PC-9 (cell line): ENCODE data around the gene PFKFB3. TPM values are rescaled to one million over a fixed set of nuclear protein-coding genes. Genes with fewer than 3 reads are reported as not detected.

ENCODE experiments used
- BruUV-seq: library from RNA; stranded (reverse); fragments of 400-500 nt; replicated peaks from 2 replicates; lab custom pipeline; 2021; lab: Mats Ljungman, UMichigan
- CTCF ChIA-PET: fragments of 300-600 bp; sonication (Branson Sonifier 250); formaldehyde crosslinking; loops from one replicate; lab custom pipeline; 2022; ENCODE audit warnings: antibody characterized with exemption; lab: Charles Lee
- POLR2A ChIA-PET: fragments of 300-600 bp; sonication (Branson Sonifier 250); formaldehyde crosslinking; loops from one replicate; lab custom pipeline; 2022; ENCODE audit warnings: antibody characterized with exemption; ENCODE audit not compliant: unreplicated experiment; lab: Charles Lee
- DNase-seq, 2 experiments: peaks; one replicate each; pipeline versions ENCODE4 v3.0.0 to v3.0.0-alpha.2; 2015 to 2022; ENCODE audit warnings: mixed read lengths in 1 of 2
- H2AFZ ChIP-seq: fragments of 200-600 bp; sonication (generic); 2 replicates; pipeline ENCODE4 v1.8.1; 2017; ENCODE audit warnings: antibody characterized with exemption
- H3F3A ChIP-seq: fragments of 200-600 bp; sonication (generic); 2 replicates; pipeline ENCODE4 v1.8.1; 2017; ENCODE audit warnings: antibody characterized with exemption, mild to moderate bottlenecking, low read depth; ENCODE audit not compliant: insufficient read depth
- H3K27ac ChIP-seq: fragments of 200-600 bp; sonication (generic); 2 replicates; pipeline ENCODE4 v1.6.1; 2016; ENCODE audit warnings: mixed run types
- H3K27me3 ChIP-seq: fragments of 200-600 bp; sonication (generic); 2 replicates; pipeline ENCODE4 v1.6.1; 2016; ENCODE audit warnings: low read depth, mixed run types; ENCODE audit not compliant: insufficient read depth
- H3K36me3 ChIP-seq: fragments of 200-600 bp; sonication (generic); 2 replicates; pipeline ENCODE4 v1.6.1; 2016; ENCODE audit warnings: low read depth, mixed run types
- H3K4me1 ChIP-seq: fragments of 200-600 bp; sonication (generic); replicated peaks from 2 replicates; pipeline ENCODE4 v1.6.1; 2016; ENCODE audit warnings: mixed run types; ENCODE audit not compliant: insufficient read depth
- H3K4me2 ChIP-seq: fragments of 200-600 bp; sonication (generic); 2 replicates; pipeline ENCODE4 v1.6.1; 2017; ENCODE audit warnings: mixed run types
- H3K4me3 ChIP-seq: fragments of 200-600 bp; sonication (generic); 2 replicates; pipeline ENCODE4 v1.6.1; 2016; ENCODE audit warnings: mixed run types
- H3K79me2 ChIP-seq: fragments of 200-600 bp; sonication (generic); 2 replicates; pipeline ENCODE4 v1.6.1; 2017; ENCODE audit warnings: low read depth, mixed run types
- H3K9me2 ChIP-seq: fragments of 200-600 bp; sonication (generic); 2 replicates; pipeline ENCODE4 v1.8.1; 2017; ENCODE audit warnings: mild to moderate bottlenecking; ENCODE audit not compliant: insufficient read depth
- H3K9me3 ChIP-seq: fragments of 200-600 bp; sonication (generic); 2 replicates; pipeline ENCODE4 v1.8.1; 2016; ENCODE audit warnings: low read depth; ENCODE audit not compliant: insufficient read depth
- H4K20me1 ChIP-seq: fragments of 200-600 bp; sonication (generic); 2 replicates; pipeline ENCODE4 v1.8.1; 2017; ENCODE audit not compliant: insufficient read depth
- CTCF ChIP-seq: fragments of 200-600 bp; sonication (generic); conservative IDR thresholded peaks from 2 replicates; pipeline ENCODE4 v1.6.1; 2017; ENCODE audit warnings: mixed run types, antibody characterized with exemption, mild to moderate bottlenecking, moderate library complexity
- EZH2 ChIP-seq: fragments of 200-600 bp; sonication (generic); IDR thresholded peaks from 2 replicates; pipeline ENCODE4 v1.8.0; 2017; ENCODE audit warnings: antibody characterized with exemption, low read depth
- intact Hi-C: fragments of 100-400 bp; cut with micrococcal nuclease; formaldehyde crosslinking; loops from one replicate; pipeline ENCODE4 v1.10.0; 2022; ENCODE audit not compliant: unreplicated experiment
- total RNA-seq: library from RNA; stranded (reverse); gene quantifications from 2 replicates; pipeline ENCODE4 v1.2.3, GENCODE V29; 2021

The PFKFB3 gene
- total RNA-seq, 1 experiment from 2014 or later = 37.8 TPM

GRCh38 chr10:6221192-6221940 is 18.6 kb downstream of the PFKFB3 start:
- Histone ChIP-seq H3K4me3 (no peak overlapping the region), H3K9me3 (no peaks in the 10 kb centered on the region), H3K4me1 (no peaks in the 10 kb centered on the region), H3K36me3 (no peaks in the 10 kb centered on the region), H3K79me2 (no peaks in the 10 kb centered on the region), H3K27me3 (no peaks in the 10 kb centered on the region), H3K27ac (no peak overlapping the region), H3F3A (no peaks in the 10 kb centered on the region), H2AFZ (no peak overlapping the region), H3K4me2 (no peak overlapping the region), H4K20me1 (no peaks in the 10 kb centered on the region), H3K9me2 (no peaks in the 10 kb centered on the region)
- DNase-seq = no peak
- intact Hi-C loops = no loop called here
- TF ChIP-seq CTCF (no peak), EZH2 (no peak)
- ChIA-PET CTCF (no interaction called here), POLR2A (no interaction called here)
- BruUV-seq = no TSS peak

- ChIA-PET CTCF (no interaction called here), POLR2A (no interaction called here)
- H3K9me2 ChIP-seq = no peaks in the 10 kb centered on the region
- no TSS peak for BruUV-seq
- no peak for TF ChIP-seq EZH2
- TF ChIP-seq CTCF = no peak
- no peaks in the 10 kb centered on the region for H3K27me3 ChIP-seq
- no peak overlapping the region for H3K4me3 ChIP-seq
- H4K20me1 ChIP-seq = no peaks in the 10 kb centered on the region
- no peak overlapping the region for H3K27ac ChIP-seq
- no peak overlapping the region for H3K4me2 ChIP-seq
- intact Hi-C loops = no loop called here
- no peaks in the 10 kb centered on the region for H3K79me2 ChIP-seq
- H3F3A ChIP-seq = no peaks in the 10 kb centered on the region
- no peak for DNase-seq
- H3K36me3 ChIP-seq = no peaks in the 10 kb centered on the region
- H2AFZ ChIP-seq = no peak overlapping the region
- no peaks in the 10 kb centered on the region for H3K9me3 ChIP-seq
- no peaks in the 10 kb centered on the region for H3K4me1 ChIP-seq
Measured at GRCh38 chr10:6221971-6222751, 19.4 kb downstream of the PFKFB3 start.

- Histone ChIP-seq H3K9me2 (no peaks in the 10 kb centered on the region), H3F3A (no peaks in the 10 kb centered on the region), H3K4me2 (no peak overlapping the region), H3K4me3 (no peak overlapping the region), H4K20me1 (no peaks in the 10 kb centered on the region), H3K79me2 (no peaks in the 10 kb centered on the region), H3K36me3 (no peaks in the 10 kb centered on the region), H3K9me3 (no peaks in the 10 kb centered on the region), H3K27ac (no peak overlapping the region), H3K4me1 (no peaks in the 10 kb centered on the region), H2AFZ (no peak overlapping the region), H3K27me3 (no peaks in the 10 kb centered on the region)
- ChIA-PET POLR2A (no interaction called here), CTCF (no interaction called here)
- intact Hi-C loops = no loop called here
- DNase-seq = no peak
- TF ChIP-seq CTCF (no peak), EZH2 (no peak)
- no TSS peak for BruUV-seq
Measured at GRCh38 chr10:6222755-6223154, 20.0 kb downstream of the PFKFB3 start.
